DOHH2 (cell line): ENCODE results near the gene TNFRSF17.

Source experiments
- H3F3A ChIP-seq: fragments of 200-600 bp; sonication (generic), shearing (Covaris generic); 2 replicates; pipeline ENCODE4 v1.6.0; 2016; ENCODE audit warnings: antibody characterized with exemption, mild to moderate bottlenecking; ENCODE audit not compliant: control insufficient read depth, insufficient read depth
- H3K27ac ChIP-seq: fragments of 200-600 bp; sonication (generic); 2 replicates; pipeline ENCODE4 v1.5.1; 2014; ENCODE audit warnings: low read depth, mild to moderate bottlenecking, low read length, moderate library complexity
- H3K27me3 ChIP-seq: fragments of 200-600 bp; sonication (generic); 2 replicates; pipeline ENCODE4 v1.6.1; 2014; ENCODE audit warnings: mild to moderate bottlenecking, low read length, mixed read lengths; ENCODE audit not compliant: control insufficient read depth
- H3K36me3 ChIP-seq: fragments of 200-600 bp; sonication (generic); 2 replicates; pipeline ENCODE4 v1.6.1; 2014; ENCODE audit warnings: mild to moderate bottlenecking, low read length, moderate library complexity, mixed read lengths; ENCODE audit not compliant: control insufficient read depth
- H3K4me1 ChIP-seq: fragments of 200-600 bp; sonication (generic); 2 replicates; pipeline ENCODE4 v1.6.1; 2014; ENCODE audit warnings: mild to moderate bottlenecking, low read length, mixed read lengths; ENCODE audit not compliant: control insufficient read depth
- H3K4me2 ChIP-seq: fragments of 200-600 bp; sonication (generic); 2 replicates; pipeline ENCODE4 v1.6.0; 2014; ENCODE audit warnings: mild to moderate bottlenecking, low read length, moderate library complexity
- H3K4me3 ChIP-seq: fragments of 200-600 bp; sonication (generic); 2 replicates; pipeline ENCODE4 v1.5.1; 2014; ENCODE audit warnings: mild to moderate bottlenecking, low read length, mixed read lengths
- H3K79me2 ChIP-seq: fragments of 200-600 bp; sonication (generic); 2 replicates; pipeline ENCODE4 v1.6.1; 2014; ENCODE audit warnings: mild to moderate bottlenecking, low read length, mixed read lengths; ENCODE audit not compliant: control insufficient read depth
- H3K9me2 ChIP-seq: fragments of 200-600 bp; sonication (generic); replicated peaks from 2 replicates; pipeline ENCODE4 v1.6.1; 2014; ENCODE audit warnings: mild to moderate bottlenecking, low read length, mixed read lengths; ENCODE audit not compliant: control insufficient read depth
- H3K9me3 ChIP-seq: fragments of 200-600 bp; sonication (generic); 2 replicates; pipeline ENCODE4 v1.6.1; 2014; ENCODE audit warnings: antibody characterized with exemption, low read length, mixed read lengths; ENCODE audit not compliant: control insufficient read depth, insufficient read depth
- H4K20me1 ChIP-seq: fragments of 200-600 bp; sonication (generic); 2 replicates; pipeline ENCODE4 v1.6.0; 2014; ENCODE audit warnings: low read depth, mild to moderate bottlenecking, antibody characterized with exemption, low read length, moderate library complexity; ENCODE audit not compliant: control insufficient read depth, insufficient read depth
- EZH2phosphoT487 ChIP-seq: fragments of 200-600 bp; sonication (generic); IDR thresholded peaks from 2 replicates; pipeline ENCODE4 v1.6.1; 2017; ENCODE audit warnings: borderline replicate concordance, mild to moderate bottlenecking, antibody characterized with exemption, low read length, moderate library complexity, mixed read lengths
- TF ChIP-seq, protein P1 (sequence below): fragments of 200-600 bp; sonication (generic); IDR thresholded peaks from one replicate; pipeline ENCODE4 v1.5.1; 2014; ENCODE audit warnings: antibody characterized with exemption, mild to moderate bottlenecking, low read depth, low read length; ENCODE audit not compliant: poor library complexity, severe bottlenecking

TNFRSF17 gene

DNA sequence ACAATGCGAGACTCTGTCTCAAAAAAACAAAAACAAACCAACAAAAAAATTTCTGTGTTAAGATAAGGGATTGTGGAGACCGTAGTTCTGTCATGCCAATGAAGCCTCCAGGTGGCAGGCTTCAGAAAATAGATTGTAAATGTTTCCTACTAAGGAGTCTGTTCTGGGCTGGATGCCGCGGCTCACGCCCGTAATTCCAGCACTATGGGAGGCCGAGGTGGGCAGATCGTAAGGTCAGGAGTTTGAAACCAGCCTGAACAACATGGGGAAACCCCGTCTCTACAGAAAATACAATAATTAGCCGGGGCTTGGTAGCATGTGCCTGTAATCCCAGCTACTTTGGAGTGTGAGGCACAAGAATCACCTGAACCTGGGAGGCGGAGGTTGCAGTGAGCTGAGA lies 7.1 kb downstream of the TNFRSF17 start:
- H3K4me2 ChIP-seq = no peak overlapping the region
- H3K27ac ChIP-seq = no peak overlapping the region
- peaks cover 7% of the 10 kb centered on the region for H3F3A ChIP-seq
- H3K4me3 ChIP-seq = no peak overlapping the region
- no peaks in the 10 kb centered on the region for H3K9me3 ChIP-seq
- no peaks in the 10 kb centered on the region for H3K27me3 ChIP-seq
- no peaks in the 10 kb centered on the region for H4K20me1 ChIP-seq
- H3K4me1 ChIP-seq = peaks cover 43% of the 10 kb centered on the region
- H3K79me2 ChIP-seq = peaks cover 44% of the 10 kb centered on the region
- TF ChIP-seq, protein P1, sequence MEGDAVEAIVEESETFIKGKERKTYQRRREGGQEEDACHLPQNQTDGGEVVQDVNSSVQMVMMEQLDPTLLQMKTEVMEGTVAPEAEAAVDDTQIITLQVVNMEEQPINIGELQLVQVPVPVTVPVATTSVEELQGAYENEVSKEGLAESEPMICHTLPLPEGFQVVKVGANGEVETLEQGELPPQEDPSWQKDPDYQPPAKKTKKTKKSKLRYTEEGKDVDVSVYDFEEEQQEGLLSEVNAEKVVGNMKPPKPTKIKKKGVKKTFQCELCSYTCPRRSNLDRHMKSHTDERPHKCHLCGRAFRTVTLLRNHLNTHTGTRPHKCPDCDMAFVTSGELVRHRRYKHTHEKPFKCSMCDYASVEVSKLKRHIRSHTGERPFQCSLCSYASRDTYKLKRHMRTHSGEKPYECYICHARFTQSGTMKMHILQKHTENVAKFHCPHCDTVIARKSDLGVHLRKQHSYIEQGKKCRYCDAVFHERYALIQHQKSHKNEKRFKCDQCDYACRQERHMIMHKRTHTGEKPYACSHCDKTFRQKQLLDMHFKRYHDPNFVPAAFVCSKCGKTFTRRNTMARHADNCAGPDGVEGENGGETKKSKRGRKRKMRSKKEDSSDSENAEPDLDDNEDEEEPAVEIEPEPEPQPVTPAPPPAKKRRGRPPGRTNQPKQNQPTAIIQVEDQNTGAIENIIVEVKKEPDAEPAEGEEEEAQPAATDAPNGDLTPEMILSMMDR = peak; percentile 15
- no peak for TF ChIP-seq EZH2phosphoT487
- no peaks in the 10 kb centered on the region for H3K9me2 ChIP-seq
- H3K36me3 ChIP-seq = peaks cover 59% of the 10 kb centered on the region

DNA sequence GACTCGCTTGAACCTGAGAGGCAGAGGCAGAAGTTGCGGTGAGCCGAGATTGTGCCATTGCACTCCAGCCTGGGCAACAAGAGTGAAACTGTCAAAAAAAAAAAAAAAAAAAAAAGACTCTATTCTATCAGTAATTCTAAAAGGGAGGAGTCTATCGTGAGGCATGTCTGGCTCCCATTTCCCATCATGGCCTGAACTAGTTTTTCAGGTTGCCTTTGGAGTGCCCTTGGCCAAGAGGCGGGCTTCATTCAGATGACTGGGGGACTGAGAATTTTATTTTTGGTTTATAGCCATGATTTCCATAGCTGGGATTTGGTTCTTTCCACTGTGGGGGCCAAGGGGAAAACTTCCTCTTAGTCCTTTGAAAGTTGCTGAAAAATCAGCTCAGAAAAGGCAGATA lies 8.1 kb downstream of the TNFRSF17 start:
- no peaks in the 10 kb centered on the region for H3K27me3 ChIP-seq
- H3K4me1 ChIP-seq = peaks cover 42% of the 10 kb centered on the region
- H3F3A ChIP-seq = peaks cover 7% of the 10 kb centered on the region
- H3K4me2 ChIP-seq = no peak overlapping the region
- H4K20me1 ChIP-seq = no peaks in the 10 kb centered on the region
- no peak overlapping the region for H3K4me3 ChIP-seq
- no peak overlapping the region for H3K27ac ChIP-seq
- H3K36me3 ChIP-seq = peaks cover 50% of the 10 kb centered on the region
- TF ChIP-seq EZH2phosphoT487 = no peak
- TF ChIP-seq, protein P1 = no peak
- no peaks in the 10 kb centered on the region for H3K9me3 ChIP-seq
- peaks cover 44% of the 10 kb centered on the region for H3K79me2 ChIP-seq
- no peaks in the 10 kb centered on the region for H3K9me2 ChIP-seq

DNA sequence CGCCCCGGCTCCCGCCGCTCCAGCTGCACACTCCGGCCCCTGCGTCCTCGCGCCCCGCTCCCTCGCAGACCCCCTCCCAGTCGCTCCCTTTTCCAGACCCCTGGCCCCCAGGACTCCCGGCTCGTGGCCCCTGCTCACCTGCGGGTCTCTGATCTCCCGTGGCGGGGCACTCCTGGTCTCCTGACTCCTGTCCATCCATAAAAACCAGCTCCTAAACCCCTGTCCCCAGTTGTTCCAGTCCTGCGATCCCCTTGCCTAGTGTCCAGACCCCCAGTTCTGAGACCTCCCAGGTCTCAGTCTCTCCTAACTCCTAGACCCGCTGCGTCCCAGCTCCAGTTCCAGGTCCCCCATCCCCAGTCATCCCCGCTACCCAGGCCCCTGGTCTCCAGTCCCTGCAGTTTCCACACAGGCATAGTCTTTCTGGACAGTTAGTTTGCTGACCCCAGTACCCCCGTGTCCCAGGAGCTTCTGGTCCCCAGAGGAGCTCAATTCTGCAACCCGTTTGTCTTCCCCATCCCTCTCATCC lies 11.9 kb downstream of the TNFRSF17 start:
- Histone ChIP-seq H3K9me2 (no peaks in the 10 kb centered on the region), H3K4me1 (peaks cover 55% of the 10 kb centered on the region), H3K27ac (0 out of 2 replicates have a peak overlapping the region, but pooled peaks have one; percentile 16), H3K4me3 (peak overlapping the region; percentile 84), H3K36me3 (peaks cover 24% of the 10 kb centered on the region), H3K79me2 (peaks cover 65% of the 10 kb centered on the region), H4K20me1 (no peaks in the 10 kb centered on the region), H3K4me2 (peak overlapping the region; percentile 95), H3F3A (peaks cover 12% of the 10 kb centered on the region), H3K9me3 (no peaks in the 10 kb centered on the region), H3K27me3 (no peaks in the 10 kb centered on the region)
- TF ChIP-seq, protein P1 = no peak
- TF ChIP-seq EZH2phosphoT487 = no peak
